Uterus (tissue), 4 donors: ENCODE results near the gene BNIP1. TPM values are rescaled to one million over a fixed set of nuclear protein-coding genes. Genes with fewer than 3 reads are reported as not detected.

Source experiments
- DNase-seq, 2 donors: peaks; one replicate each; pipeline ENCODE4 v3.0.0-alpha.2; 2019 to 2020
- H3K27ac ChIP-seq, 2 donors: fragments of 200-600 bp; sonication (generic); 1 replicate in 1 of 2; 2 replicates in 1 of 2; pipeline ENCODE4 v1.5.1; 2016 to 2018
- H3K27me3 ChIP-seq, 2 donors: fragments of 200-600 bp; sonication (generic); one replicate each; pipeline ENCODE4 v1.5.1; 2018 to 2019; ENCODE audit warnings: control low read depth in 1 of 2
- H3K36me3 ChIP-seq, 2 donors: fragments of 200-600 bp; sonication (generic); one replicate each; pipeline ENCODE4 v1.5.1; 2019; ENCODE audit warnings: control low read depth in 1 of 2
- H3K4me1 ChIP-seq, 2 donors: fragments of 200-600 bp; sonication (generic); one replicate each; pipeline ENCODE4 v1.5.1; 2018 to 2019; ENCODE audit warnings: control low read depth in 1 of 2
- H3K4me3 ChIP-seq, 2 donors: fragments of 200-600 bp; sonication (generic); 1 replicate in 1 of 2; 2 replicates in 1 of 2; pipeline ENCODE4 v1.5.1; 2018 to 2019; ENCODE audit warnings: mild to moderate bottlenecking in 1 of 2
- H3K9me3 ChIP-seq, 2 donors: fragments of 200-600 bp; sonication (generic); one replicate each; pipeline ENCODE4 v1.5.1; 2019; ENCODE audit warnings: control low read depth in 1 of 2
- POLR2A ChIP-seq, 2 donors: fragments of 450-650 bp; IDR thresholded peaks; one replicate each; pipeline ENCODE4 v1.6.1; 2016; ENCODE audit warnings: antibody characterized with exemption in 2 of 2, mild to moderate bottlenecking in 1 of 2, moderate library complexity in 1 of 2
- intact Hi-C: fragments of 100-400 bp; cut with DNase I; formaldehyde crosslinking; loops from one replicate; pipeline ENCODE4 v1.15.1; 2023; ENCODE audit warnings: low total_unique reads
- total RNA-seq, 4 donors: library from RNA; depleted of rRNA in 3 of 4; stranded (reverse); fragments of >200 nt in 3 of 4; gene quantifications; one replicate each; pipeline versions ENCODE4 v1.1.0 to v1.2.4, GENCODE V29; 2014 to 2023
- TF ChIP-seq, protein P1 (sequence below), 4 experiments: fragments of 200-600 bp in 2 of 4; fragments of 450-650 bp in 2 of 4; sonication (generic) in 2 of 4; IDR thresholded peaks; one replicate each; pipeline ENCODE4 v1.5.1; 2016 to 2019; ENCODE audit warnings: antibody characterized with exemption in 4 of 4, mild to moderate bottlenecking in 2 of 4, moderate library complexity in 1 of 4
- donor health status: DM: yes; HTN: yes; CAD: no.

The BNIP1 gene
- total RNA-seq, 4 donors from 2014 or later, result 9.8 to 23.9 (median 12.0) TPM; not detected in 1

DNA sequence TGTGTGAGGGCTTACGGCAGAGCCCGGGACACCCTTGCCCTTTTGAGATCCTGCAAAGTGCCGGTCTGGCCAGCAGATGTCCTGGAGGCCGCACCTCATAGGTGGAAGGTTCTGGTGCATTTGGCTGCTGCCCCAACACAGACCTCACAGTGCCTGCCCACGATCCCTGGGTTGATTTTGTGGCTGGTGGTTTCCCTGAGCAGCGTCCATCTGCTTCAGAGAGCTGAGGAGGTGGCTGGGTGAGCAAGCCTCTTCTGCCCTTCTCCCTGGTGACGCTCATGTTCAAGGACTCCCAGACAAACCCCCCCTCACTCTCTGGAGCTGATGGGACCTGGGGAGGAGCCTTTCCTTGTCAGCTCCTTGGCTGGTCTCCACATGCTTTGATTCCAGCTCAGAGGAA lies 18.9 kb downstream of the BNIP1 start:
- H3K4me1 ChIP-seq, result no peaks in the 10 kb centered on the region
- no peaks in the 10 kb centered on the region for H3K27me3 ChIP-seq
- DNase-seq, result peak; percentile 20 to 47
- intact Hi-C loops, result no loop called here
- H3K36me3 ChIP-seq, result no peaks in the 10 kb centered on the region
- no peak overlapping the region for H3K27ac ChIP-seq
- H3K9me3 ChIP-seq, result no peaks in the 10 kb centered on the region
- TF ChIP-seq, protein P1, sequence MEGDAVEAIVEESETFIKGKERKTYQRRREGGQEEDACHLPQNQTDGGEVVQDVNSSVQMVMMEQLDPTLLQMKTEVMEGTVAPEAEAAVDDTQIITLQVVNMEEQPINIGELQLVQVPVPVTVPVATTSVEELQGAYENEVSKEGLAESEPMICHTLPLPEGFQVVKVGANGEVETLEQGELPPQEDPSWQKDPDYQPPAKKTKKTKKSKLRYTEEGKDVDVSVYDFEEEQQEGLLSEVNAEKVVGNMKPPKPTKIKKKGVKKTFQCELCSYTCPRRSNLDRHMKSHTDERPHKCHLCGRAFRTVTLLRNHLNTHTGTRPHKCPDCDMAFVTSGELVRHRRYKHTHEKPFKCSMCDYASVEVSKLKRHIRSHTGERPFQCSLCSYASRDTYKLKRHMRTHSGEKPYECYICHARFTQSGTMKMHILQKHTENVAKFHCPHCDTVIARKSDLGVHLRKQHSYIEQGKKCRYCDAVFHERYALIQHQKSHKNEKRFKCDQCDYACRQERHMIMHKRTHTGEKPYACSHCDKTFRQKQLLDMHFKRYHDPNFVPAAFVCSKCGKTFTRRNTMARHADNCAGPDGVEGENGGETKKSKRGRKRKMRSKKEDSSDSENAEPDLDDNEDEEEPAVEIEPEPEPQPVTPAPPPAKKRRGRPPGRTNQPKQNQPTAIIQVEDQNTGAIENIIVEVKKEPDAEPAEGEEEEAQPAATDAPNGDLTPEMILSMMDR (IDR thresholded peaks at IDR 0.05), result no peak
- no peak for TF ChIP-seq POLR2A (IDR thresholded peaks at IDR 0.05)
- H3K4me3 ChIP-seq, result no peak overlapping the region

DNA sequence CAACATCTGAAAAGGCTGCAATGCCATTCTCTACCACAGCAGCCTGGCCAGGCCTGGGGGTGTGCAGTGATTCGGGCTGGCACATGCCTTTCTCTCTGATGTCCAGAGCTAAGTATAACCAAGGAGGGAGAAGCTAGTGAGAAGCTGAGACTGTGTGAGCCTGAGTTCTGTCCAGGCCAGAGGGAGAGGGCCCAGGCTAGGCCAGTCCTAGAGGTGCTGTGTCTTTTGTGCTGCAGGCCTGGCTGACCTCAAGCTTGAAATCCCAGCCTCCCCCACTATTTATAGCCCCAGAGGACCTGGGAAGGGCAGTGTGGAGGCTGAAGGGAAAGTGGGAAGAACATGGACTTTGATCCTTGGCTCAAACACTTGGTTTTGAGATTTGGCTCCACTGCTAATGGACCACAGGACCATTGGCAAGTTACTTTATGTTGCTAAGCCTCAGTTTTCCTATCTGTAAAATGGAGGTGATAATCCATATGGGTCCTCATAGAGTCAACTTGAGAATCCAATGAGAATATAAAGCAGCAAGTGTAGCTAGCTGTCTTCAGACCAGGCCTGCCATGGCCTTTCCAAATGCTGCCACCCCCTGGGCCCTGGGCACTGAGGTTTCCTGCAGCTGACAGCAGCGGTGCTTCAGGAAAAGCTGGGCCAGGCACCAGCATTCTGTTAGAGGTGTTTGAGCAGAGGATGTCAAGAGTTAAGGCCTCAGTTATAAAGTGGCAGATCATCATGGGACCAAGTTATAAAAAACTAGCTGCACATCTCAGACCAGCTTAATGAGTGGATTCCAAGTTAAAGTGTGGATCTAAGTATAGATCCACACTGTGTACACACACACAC lies 21.1 kb downstream of the BNIP1 start:
- intact Hi-C loops, result no loop called here
- H3K36me3 ChIP-seq, result no peaks in the 10 kb centered on the region
- no peaks in the 10 kb centered on the region for H3K27me3 ChIP-seq
- DNase-seq, result no peak
- H3K9me3 ChIP-seq, result no peaks in the 10 kb centered on the region
- no peak overlapping the region for H3K27ac ChIP-seq
- H3K4me1 ChIP-seq, result no peaks in the 10 kb centered on the region
- TF ChIP-seq, protein P1 (IDR thresholded peaks at IDR 0.05), result no peak
- no peak for TF ChIP-seq POLR2A (IDR thresholded peaks at IDR 0.05)
- H3K4me3 ChIP-seq, result no peak overlapping the region

DNA sequence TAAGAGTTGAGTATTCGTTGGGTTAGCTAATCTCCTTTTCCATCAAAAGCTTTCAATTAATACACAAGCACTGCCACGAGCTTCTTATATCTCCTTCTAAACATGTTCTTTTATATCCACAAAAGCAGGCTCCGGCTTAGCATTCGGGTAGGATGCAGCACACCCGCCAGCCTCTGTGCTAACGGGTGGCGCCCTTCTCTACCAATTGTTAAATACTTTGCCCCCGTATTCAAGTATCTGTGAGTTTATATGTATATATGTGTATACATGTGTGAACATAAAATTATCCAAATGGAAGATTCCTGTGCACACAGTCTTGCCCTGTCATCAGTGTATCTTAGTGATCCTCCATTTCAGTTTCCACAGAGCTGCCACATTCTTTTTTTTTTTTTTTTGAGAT lies 27.8 kb downstream of the BNIP1 start:
- Histone ChIP-seq H3K27ac (no peak overlapping the region), H3K4me3 (no peak overlapping the region), H3K9me3 (no peaks in the 10 kb centered on the region), H3K36me3 (no peaks in the 10 kb centered on the region), H3K27me3 (no peaks in the 10 kb centered on the region), H3K4me1 (no peaks in the 10 kb centered on the region)
- TF ChIP-seq, protein P1 (IDR thresholded peaks at IDR 0.05), result no peak
- TF ChIP-seq POLR2A (IDR thresholded peaks at IDR 0.05), result no peak
- no peak for DNase-seq
- intact Hi-C loops, result no loop called here

DNA sequence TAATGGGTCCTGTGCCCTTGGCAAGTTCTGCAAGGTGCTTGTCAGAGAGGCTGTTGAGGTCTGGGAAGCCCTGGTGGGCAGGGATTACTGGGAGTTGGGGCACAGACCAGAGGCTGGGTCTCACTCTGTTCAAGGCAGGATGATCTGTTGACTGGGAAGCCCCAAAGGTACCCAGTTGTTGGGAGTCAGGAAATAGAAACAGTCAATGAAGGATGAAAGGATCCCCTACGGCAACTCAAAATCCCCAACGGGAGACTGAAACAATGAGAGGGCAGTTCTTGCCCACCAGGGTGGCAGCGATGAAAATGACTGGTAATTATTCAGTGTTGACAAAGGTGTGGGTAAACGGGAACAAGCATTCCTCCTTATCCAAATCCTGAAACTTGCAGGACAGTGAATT lies 31.2 kb downstream of the BNIP1 start:
- H3K27me3 ChIP-seq, result no peaks in the 10 kb centered on the region
- H3K27ac ChIP-seq, result no peak overlapping the region
- intact Hi-C loops, result no loop called here
- H3K36me3 ChIP-seq, result no peaks in the 10 kb centered on the region
- H3K4me1 ChIP-seq, result no peaks in the 10 kb centered on the region
- no peaks in the 10 kb centered on the region for H3K9me3 ChIP-seq
- no peak for DNase-seq
- no peak overlapping the region for H3K4me3 ChIP-seq
- TF ChIP-seq, protein P1 (IDR thresholded peaks at IDR 0.05), result no peak
- no peak for TF ChIP-seq POLR2A (IDR thresholded peaks at IDR 0.05)

DNA sequence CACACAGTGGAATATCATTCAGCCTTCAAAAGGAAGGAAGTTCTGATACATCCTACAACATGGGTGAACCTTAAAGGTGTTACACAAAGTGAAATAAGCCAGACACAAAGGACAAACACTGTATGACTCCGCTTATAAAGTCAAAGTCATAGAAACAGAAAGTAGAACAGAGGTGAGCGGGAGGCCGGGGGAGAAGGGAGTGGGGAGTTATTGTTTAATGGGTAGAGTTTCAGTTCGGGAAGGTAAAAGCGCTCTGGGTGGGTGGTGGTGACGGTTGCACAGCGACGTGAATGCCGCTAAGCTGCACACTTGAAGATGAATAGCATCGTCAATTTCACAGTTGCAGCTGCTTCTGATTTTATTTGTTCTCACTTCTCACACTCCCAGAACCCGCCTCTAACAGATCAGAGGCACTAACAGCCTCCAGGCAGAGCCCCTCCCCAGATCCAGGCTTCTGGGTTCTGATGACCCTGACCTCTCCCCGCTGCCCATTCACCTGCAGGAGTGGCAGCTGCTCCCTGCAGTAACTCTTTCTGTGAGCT lies 34.1 kb downstream of the BNIP1 start:
- TF ChIP-seq POLR2A (IDR thresholded peaks at IDR 0.05), result no peak
- TF ChIP-seq, protein P1 (IDR thresholded peaks at IDR 0.05), result no peak

More for the DNA sequence above, 34.1 kb downstream of the BNIP1 start:
- Histone ChIP-seq H3K9me3 (no peaks in the 10 kb centered on the region), H3K27me3 (no peaks in the 10 kb centered on the region), H3K36me3 (no peaks in the 10 kb centered on the region), H3K4me3 (no peak overlapping the region), H3K27ac (no peak overlapping the region), H3K4me1 (no peaks in the 10 kb centered on the region)
- intact Hi-C loops, result no loop called here
- no peak for DNase-seq
